Diencephalon (tissue), 1 donor: ENCODE data around the gene ZNF878. TPM values are rescaled to one million over a fixed set of nuclear protein-coding genes. Genes with fewer than 3 reads are reported as not detected.

Experiments
- small RNA-seq: library from RNA; depleted of rRNA; stranded (forward); fragments of <200 nt; gene quantifications from one replicate; pipeline ENCODE3, GENCODE V24; 2014
- total RNA-seq: library from RNA; depleted of rRNA; stranded (reverse); fragments of >200 nt; gene quantifications from one replicate; pipeline ENCODE4 v1.2.3, GENCODE V29; 2014

The ZNF878 gene
- total RNA-seq: 0.46 TPM

DNA sequence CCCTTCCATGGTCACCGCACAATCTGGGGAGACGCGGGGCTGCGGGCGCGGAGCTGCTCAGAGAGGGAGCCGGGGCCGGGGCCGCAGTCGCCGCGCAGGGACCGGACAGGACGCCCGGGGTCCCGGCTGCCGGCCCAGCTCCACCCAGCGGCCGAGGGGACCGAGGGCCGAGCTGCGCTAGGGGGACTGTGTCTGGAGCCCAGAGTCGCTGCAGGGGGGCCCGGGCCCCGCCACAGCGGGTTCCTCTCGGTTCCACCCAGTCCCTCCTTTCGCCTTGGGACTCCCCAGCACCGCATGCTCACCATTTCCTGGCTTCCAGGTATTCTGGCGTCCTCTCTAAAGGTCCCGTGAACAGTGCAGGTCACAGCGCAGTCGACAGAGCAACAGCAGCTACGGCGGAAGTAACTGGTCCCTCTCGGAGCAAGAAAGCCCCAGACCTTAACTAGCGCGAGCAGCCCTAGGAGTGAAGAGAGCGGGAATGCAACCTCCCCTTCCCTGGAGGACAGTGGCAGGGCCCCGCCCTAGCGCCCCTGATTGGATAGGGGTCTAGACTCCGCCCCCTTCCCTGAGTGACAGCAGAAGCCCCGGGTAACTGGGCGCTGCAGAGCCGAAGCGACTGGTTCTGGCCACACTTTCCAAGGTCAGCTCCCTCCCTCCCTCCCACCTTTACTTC, at the start of gene ZNF878:
Gene ZNF878 (minus strand): TSS at position 465 of the 673 bp plus-strand sequence. CDS start 160 bp downstream, at position 305.

DNA sequence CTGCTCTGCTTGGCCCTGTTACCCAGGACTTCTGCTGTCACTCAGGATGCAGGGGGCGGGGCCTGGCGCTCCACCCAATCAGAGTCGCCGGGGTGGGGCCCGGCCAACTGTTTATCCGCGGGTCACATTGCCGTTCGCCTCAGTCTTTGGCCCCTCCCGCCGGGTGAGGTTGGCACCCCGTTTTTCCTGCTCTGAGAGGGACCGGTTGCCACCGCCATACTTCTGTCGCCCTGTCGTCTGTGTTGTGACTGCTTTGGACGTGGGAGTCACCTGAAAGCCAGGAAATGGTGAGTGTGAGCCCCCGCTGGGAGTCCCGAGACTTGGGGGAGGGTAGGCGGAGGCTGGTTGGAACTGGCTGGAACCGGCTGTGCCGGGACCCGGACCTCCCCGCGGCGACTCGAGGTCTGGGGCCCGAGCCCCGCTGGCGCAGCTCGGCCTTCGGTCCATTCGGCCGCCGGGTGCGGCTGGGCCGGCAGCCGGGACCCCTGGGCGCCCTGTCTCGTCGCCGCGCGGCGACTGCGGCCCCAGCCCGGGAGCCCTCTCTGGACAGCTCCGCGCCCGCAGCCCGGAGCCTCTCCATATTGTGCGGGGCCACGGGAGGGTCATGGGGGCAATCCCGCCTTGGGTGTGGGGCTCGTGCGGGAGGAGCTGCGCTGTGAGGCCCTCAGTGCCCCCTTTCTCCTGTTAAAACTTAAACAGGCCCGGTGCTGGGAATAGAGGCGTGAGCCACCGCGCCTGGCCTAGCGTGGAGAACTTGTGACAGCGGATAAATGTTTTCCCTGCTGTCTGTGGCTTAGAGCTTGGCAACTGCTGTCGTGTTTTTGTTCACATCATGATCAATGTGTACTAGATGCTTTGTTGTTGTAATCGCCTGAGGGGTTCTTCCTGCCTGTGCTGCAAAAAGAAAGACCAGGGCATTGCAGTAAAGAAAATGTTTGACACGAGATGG, 12.1 kb upstream of the ZNF878 start, which contains the start of gene ZNF844:
Gene ZNF844 (plus strand): TSS at position 142 of the 949 bp plus-strand sequence. CDS start 143 bp downstream, at position 285.

GRCh38 chr19:12035220-12036172, 17.3 kb downstream of the ZNF878 start, which contains the start of gene ZNF433:
TSS of gene ZNF433 (minus strand) at chr19:12035679. CDS start at chr19:12035539, 140 bp downstream.

Small RNA genes lying within 50 kb of the gene (small RNA-seq; reads per million reads assigned to genes)
- gene RF00019: not detected
- not detected for gene RNA5SP464
- gene RNA5SP465: not detected
- not detected for gene RNA5SP466

Other genes with a start within 250 kb of the ZNF878 start
- 19.4 TPM for gene ZNF440, start 238.7 kb downstream of the ZNF878 start, total RNA-seq
- gene ZNF439, start 204.2 kb downstream of the ZNF878 start, total RNA-seq: 32.3 TPM
- gene ZNF69, start 165.2 kb downstream of the ZNF878 start, total RNA-seq: 22.1 TPM
- 15.0 TPM for gene ZNF700, start 127.9 kb downstream of the ZNF878 start, total RNA-seq
- 3.5 TPM for gene ZNF763, start 87.9 kb downstream of the ZNF878 start, total RNA-seq
- 14.1 TPM for gene ZNF433, start 17.3 kb downstream of the ZNF878 start, total RNA-seq
- 12.9 TPM for gene ZNF844, start 11.8 kb upstream of the ZNF878 start, total RNA-seq
- 8.5 TPM for gene ZNF20, start 87.4 kb upstream of the ZNF878 start, total RNA-seq
- gene ZNF625, start 103.8 kb upstream of the ZNF878 start, total RNA-seq: 24.5 TPM
- 24.7 TPM for gene ZNF136, start 110.1 kb upstream of the ZNF878 start, total RNA-seq
- gene ZNF44, start 241.9 kb upstream of the ZNF878 start, total RNA-seq: 18.0 TPM